NCI-H510A treated with DMSO at 0.1 percent for 48 hours (cell line): ENCODE results near the gene CIBAR2.

ENCODE experiments used
- DNase-seq: peaks from one replicate; lab custom pipeline; 2025; lab: John Stamatoyannopoulos, UW

CIBAR2 gene

DNA sequence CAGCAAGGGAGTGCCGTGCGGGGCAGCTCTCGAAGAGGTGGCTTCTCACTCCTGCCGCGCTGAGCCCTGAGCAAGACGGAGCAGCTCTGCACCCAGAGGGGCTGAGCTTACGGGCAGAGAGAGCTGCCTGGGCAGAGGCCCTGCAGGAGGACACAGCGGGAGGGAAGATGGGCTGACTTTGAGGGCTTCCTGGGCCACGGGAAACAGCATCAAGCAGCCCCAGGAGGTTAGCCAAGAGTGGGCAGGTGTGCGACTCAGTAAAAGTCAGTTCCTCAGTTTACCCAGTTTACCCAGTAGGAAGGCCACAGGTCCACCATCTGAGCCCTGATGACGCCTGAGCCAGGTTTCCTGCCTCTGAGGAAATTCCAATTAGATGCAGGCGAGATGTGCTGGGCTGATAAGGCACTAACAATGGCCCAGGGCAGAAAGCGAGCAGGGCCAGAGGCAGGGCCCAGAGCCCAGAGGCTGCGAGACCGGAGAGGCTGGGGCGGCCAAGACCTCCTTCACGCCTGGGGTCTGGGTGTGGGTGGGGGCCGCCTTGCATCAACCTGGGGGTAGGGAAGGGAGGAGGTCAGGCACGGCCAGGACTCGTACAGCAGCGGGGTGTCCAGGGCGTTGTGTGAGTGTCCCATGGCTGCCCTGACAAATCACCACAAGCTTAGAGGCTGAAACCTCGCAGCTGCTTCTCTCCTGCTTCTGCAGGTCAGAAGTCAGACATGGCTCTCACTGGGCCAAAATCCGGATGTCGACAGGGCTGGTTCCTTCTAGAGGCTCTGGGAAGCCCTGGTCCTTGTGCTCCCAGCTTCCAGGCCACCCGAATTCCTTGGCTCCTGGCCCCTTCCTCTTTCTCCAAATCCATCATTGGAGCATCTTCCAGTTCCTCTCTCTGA, 32.0 kb upstream of the CIBAR2 start:
- no peak for DNase-seq

DNA sequence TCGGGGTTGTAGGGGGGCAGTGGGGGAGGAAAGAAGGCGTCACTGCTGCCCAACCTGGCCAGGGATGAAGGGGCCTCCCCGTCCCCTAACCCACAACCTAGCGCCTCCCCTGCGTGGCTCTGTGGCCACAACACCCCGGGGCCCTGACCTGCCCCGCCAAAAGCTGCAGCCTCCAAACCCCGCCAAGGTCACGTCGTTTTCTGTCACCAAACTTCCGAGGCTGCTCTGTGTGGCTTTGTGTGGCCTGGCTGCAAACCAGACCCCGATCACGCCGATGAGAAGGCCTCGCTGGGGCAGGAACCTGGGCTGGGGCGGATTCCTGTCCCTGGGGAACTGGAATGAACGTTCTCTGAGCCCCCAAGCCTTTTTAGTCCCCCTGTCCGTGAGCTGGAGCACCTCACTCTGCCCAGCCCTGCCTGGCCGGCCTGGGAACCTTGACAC, 30.5 kb upstream of the CIBAR2 start:
- no peak for DNase-seq

DNA sequence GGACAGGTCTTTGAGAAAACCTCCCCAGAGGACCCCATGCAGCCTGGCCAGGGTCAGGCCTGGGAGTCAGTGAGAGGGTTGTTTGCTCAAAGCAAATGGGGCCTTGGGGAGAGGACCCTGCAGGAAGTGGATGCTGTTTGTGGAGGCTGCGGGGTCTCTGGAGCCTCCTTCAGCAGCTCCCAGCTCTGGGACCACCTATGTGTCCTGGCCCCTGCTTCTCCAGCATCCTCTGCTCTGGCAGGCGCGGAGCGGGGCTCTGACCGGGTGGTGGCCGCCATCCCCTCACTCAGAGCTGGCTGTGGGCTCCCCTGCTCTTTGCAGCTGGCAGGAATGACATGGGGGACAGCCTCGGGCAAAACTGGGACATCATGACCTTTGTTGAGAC, 29.8 kb upstream of the CIBAR2 start:
- no peak for DNase-seq

DNA sequence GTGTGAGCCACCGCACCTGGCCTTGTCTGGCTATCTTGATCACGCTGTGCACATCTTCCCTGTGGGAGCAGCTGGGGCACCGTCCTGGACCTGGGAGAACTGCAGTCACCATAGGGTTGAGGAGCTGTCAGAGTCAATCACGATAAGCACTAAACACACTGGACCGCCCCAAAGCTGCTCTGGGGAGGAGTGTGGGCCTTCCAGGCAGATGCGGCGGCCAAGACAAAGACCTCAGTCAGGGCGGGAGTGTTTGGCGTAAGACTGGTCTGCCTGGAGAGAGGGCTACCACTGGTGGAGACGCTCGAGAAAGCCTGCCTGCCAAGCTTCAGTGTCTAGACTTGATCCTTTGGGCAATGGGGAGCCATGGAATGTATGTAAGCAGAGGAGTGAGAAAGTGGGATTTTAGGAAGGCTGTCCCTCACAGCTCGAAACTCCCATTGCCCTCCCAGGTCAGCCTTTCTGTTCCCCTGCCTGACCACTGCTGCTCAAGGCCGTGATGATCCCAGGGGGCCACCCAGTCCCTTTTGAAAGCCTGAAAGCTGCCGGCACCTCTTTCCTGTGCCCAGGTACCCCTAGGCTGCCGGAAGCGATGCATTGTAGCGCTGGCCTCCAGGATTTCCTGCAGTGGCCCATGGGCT, 29.3 kb upstream of the CIBAR2 start:
- no peak for DNase-seq

DNA sequence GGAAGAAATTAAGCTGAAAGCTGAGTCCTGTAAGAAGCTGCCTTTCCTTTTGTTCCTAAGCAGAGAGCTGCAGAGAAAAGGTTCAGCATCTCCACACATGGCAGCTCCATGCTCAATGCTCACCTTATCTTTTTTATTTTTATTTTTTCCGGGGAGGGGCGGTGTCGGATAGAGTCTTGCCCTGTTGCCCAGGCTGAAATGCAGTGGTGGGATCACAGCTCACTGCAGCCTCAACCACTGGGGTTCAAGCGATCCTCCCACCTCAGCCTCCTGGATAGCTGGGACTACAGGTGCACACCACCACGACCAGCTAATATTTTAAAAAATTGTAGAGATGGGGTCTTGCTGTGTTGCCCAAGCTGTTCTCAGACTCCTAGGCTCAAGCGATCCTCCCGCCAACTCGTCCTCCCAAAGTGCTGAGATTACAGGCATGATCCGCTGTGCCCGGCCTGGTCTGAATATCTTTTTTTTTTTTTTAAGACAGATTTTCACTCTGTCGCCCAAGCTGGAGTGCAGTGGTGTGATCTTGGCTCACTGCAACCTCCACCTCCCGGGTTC, 28.3 kb upstream of the CIBAR2 start:
- no peak for DNase-seq

DNA sequence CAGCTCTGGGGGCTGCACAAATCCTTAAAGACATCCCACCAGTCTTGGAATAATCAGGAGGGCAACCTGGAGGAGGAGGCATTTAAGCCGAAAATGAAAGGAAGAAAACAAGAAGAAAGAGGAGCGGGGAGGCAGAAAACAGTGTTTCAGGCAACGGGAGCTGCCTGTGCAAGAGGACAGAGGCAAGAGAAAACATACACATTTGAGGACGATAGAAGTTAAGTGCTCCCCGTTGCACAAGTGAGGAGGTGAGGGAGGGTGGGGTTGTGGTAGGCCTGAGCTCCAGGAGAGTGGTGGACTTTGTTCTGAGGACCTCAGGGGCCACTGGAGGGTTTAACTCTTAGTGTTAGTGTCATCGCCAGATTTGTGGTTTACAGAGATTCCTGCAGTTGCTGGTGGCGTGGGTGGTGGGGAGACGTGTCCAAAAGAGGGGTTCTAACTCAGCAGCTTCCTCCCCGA, 27.6 kb upstream of the CIBAR2 start:
- DNase-seq: no peak

DNA sequence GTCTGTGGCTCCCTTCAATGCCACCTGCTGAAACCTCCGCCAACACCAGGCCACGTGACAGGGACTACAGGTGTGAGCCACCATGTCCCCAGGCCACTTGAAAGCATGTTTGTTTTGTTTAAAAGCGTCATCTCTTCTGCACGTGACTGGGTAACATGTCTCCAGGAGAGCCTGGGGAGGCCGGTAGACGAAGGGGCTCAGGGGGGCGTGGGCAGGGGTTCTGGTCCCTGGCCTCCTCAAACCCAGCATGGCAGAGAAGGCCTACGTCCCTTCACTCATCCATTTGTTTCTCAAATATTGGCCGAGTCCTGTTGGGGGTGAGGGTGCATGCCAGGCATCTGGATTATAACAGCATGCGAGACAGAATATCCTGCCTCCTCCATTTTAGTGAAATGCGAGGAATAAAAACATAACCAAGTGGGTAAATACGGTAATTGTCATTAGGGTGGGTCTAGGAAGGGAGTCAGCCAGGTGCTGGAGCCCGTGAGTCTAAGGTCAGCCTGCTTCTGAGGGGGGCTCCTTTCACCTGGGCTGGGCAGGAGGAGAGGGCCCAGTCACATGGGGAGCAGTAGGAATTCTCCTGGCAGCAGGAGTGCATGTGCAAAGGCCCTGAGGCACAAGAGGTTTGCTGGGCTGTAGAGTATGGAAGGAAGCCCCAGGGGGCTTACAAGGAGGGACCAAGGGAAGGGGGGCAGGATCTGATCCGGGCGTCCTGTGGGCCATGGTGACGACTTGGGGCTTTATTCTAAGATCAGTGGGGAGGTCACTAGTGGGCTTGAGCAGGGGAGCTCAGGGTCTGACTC, 26.8 kb upstream of the CIBAR2 start:
- peak; percentile 86 for DNase-seq

DNA sequence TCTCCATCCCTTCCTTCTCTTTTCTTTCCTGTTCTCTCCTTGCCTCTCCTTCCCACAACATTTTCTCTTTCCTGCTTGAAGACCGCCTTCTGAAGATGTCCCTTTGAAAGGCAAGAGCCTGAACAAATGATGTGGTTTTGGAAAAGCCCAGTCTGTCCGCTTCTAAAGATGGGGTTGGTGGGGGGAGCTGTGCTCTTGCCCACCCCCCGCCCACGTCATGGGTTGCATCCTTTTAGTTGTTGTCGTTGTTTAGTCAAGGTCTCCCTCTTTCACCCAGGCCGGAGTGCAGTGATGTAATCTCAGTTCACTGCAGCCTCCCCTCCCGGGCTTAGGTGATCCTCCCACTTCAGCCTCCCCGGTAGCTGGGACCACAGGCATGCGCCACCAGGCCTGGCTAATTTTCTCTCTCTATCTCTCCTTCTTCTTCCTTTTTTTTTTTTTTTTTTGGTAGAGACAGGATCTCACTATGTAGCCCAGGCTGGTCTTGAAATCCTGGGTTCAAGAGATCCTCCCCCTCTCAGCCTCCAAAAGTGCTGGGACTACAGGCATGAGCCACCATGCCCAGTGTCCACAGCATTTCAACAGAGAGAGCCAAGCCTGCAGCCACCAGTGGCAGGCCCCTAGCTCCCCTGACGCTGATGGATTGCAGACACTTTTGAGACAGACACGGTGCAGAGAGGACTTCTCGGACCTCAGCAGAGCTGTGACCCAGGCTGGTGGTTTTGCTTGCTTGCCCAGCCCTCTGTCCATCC, 26.0 kb upstream of the CIBAR2 start:
- DNase-seq: no peak

DNA sequence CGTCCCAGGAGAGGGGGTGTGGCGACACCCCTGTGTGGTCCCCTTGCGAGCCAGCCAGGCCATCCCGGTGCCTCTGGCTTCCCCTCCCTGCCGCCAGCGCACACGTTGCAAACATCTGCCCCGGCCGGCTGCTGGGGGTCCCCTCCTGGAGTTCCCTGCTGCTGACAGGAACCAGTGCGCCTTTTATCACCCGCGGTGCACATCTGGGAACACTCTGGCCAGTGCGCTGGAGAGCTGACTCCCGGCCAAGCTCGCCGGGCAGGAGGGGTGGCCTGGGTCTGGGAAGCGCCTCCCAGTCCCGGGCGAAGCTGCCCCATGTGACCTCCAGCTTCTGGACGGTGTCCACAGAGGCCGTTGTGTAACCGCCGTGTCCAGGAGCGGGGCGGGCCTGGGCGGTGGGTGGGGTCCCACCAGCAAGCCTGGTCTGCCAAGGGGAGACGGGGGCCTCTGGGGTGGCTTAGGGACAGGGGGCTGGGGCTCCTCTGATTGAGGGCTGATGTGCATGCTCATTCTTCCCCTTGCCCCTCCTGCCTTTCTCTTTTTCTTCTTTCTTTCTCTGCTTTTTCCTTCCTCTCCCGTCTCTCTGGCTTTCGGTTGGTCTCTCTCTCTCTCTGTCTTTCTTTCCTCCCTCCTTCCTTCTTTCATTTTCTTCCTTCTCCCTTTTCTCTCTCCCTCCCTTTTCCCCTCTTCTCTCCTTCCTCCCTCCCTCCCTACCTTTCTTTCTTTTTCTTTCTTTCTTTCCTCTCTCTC, 25.2 kb upstream of the CIBAR2 start:
- DNase-seq: no peak

DNA sequence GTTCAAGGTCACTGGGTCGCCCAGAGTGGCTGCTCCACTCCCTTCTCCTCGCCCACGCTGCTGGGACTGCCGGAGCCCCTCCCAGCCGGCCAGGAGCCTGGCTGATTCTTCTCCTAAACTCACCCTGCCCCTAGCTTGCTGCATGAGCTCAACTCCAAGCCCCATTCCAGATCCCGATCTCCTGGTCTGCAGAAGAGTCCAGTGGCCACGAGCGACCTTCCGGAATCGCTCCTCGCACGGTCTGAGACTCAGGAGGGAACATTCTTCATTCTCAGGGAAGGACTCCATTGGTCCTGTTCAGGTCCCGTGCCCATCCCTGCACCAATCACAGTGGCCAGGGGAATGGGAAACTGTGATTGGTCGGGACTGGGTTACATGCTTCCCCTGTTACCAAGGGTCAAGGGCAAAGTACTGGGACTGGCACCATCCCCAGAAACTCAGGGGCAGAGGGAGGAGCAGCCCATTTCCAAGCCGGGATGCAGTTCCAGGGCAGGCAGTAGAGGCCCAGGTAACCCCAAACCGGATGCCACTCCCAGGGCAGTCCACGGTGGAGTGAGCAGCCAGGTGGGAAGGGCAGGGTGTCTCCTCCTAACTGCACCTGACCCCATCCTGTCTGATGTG, 24.5 kb upstream of the CIBAR2 start:
- DNase-seq: no peak

DNA sequence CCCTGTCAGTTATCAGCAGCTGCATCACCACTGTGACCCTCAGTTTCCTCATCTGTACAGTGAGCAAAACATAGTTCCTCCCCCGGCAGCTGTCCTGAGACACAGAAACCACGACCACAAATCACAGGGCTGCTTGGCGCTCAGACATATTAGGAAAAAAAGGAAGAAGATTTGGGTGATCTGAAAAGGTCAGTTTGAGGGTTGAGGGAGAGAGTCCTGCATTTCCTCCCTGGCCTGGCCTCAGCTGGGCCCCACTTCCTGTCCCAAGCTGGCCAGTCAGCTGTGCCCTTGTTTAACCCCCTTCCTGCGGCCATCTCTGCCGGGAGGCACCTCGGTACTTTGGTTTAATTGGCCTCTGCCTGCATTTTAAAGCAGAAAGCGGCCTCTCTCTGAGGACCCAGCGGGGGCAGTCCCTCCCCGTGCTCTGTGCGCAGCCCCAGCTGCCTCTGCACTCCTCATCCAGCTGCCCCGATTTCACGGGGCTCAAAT, 24.0 kb upstream of the CIBAR2 start:
- DNase-seq: no peak

DNA sequence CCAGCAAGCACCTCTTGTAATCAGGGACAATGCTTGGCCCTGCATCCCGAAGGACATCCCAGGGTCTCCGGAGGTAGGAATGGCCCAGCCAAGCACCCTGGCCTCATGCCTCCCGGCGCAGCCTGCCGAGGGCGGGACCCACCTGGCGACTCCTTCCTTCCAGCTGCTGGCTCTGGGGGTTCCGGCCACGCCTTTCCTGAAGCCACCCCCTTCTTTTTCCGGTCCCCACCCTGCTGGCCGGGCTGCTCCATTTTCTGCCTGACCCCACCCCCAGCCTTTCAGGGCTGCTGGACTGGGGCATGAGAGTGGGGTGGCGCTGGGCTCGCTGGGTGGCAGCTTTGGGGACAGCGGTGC, 22.5 kb upstream of the CIBAR2 start:
- no peak for DNase-seq

DNA sequence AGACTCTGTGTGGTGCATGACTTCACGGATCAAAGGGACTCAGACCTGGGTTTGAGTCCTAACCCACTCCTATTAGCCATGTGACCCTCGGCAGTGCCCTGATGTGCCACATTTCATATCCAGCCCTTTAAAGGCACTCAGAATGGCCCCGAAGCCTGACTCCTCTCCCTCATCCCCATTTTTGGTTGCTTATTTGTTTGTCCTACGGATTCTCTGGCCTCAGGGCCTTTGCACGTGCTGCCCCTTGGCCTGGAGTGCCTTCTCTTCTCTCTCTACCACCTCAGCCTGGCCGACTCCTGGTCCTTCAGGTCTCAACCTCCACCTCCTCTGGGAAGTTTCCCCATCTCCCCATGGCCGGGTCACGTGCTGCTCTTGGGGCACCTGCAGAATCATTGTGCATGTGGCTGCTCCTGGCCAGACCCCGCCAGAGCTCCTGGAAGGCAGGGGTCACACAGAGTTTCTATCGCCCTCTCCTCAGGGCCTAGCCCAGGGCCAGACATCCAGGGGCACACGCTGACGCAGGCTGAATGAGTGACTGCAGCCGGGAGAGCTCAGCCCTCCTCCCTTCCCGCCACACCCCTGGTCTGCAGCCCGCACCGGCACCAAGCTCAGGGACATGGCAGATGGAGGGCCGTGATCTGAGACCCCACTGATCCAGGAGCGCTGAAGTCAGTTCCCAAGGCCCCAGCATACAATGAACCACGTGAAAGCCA, 22.0 kb upstream of the CIBAR2 start:
- DNase-seq: no peak

DNA sequence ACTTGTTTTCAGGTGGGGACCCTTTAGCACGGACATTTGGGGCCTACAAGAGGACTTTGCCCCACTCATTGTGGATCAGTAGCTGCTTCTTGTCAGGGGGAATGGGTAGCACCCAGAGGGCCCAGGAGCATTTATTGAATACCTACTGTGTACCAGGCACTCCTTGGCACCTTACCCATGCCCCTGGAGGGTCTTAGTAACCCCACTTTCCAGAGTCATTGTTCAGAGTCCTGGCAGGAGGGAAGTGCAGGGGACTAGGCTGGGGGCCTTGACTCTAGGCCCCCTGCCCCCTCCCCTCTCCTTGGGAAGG, 21.0 kb upstream of the CIBAR2 start:
- DNase-seq: no peak

DNA sequence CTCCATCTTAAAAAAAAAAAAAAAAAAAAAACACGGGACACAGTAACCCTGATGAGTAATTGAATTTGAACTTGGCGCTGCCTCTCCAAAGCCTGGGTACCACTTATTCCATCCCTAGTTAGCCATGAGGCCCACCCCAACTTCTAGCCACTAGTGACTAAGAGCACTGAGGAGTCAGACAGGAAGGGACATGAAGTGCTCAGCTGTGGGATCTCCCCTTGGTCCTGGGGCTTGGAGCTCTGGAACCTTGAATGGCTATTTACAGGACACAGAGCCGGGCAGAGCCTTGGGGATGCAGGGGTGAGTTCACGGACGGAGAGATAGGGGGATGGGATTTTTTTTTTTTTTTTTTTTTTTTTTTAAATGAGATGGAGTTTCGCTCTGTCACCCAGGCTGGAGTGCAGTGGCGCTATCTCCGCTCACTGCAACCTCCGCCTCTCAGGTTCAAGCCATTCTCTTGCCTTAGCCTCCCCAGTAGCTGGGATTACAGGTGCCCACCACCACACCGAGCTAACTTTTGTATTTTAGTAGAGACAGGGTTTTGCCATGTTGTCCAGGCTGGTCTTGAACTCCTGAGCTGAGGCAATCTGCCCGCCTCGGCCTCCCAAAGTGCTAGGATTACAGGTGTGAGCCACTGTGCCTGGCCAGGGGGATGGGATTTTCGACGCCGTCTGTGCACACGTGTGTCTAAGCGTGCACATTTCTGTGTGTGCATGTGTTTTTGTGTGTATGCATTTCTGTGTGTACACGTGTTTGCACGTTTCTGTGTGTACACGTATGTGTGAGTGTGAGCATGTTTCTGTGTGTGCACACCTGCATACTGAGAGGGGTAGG, 20.4 kb upstream of the CIBAR2 start:
- DNase-seq: no peak

DNA sequence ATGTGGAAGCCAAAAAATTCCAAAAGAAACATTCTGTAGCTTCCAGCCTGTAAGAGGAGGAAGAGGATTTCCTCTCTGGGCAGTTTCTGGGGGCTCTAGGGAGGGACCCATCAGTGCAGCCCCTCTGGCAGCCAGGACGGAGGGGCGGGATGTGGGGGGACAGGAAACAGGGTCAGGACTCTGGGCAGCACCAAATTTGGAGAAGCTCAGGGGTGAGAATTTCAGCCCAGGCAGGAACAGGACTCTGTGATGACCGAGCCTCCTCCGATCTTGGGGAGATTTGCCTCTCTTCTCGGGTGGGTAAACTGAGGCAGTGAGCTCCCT, 18.4 kb upstream of the CIBAR2 start:
- no peak for DNase-seq

DNA sequence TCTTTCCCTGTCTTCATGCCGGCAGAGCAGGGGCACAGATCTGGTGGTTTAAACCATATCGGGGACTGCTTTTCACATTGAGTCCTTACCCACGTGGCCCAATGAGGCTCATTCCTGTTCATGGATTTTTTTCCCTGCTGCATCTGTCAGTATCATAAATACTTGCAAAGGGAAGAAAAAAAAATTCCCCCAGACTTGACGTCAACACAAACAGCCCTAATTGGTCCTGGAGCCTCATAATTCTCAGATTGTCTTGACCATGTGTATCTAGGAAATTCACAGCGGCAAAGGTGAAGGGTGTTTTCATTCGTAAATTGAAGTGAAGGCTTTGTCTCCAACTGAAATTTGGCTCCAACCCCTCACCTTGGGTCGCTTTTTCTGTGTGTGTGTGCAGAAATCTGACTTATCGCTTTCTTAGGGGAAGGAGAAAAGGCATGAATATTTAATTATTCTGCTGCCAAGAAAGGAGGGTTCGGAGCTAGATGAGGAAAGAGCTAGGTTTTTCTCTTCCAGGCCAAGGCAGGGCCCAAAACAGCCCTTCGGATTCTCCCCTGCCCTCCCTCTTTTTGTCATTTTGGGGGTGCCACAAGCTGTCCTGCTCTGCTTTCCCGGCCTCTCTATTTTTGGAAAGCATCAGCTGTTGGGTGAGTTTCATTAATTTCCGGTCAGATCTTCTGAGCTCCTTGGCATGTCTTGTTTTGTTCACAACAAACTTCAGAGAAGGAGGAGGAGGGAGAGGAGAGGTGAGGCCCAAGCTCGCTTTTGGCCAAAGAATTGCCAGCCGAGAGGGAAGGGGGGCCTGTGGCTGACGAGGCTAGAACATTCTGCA, 17.8 kb upstream of the CIBAR2 start:
- no peak for DNase-seq
